Activated CD4-positive, alpha-beta T cell treated with anti-CD3 and anti-CD28 coated beads, Interleukin-2, amount 50 U/mL, for 24 hours (primary cell): ENCODE data around the gene TXNDC5.

ENCODE experiments used
- DNase-seq, 2 donors: peaks; one replicate each; pipeline ENCODE4 v3.0.0-alpha.2; 2020; ENCODE audit warnings: low read depth in 1 of 2, low spot score in 1 of 2

Gene TXNDC5

DNA sequence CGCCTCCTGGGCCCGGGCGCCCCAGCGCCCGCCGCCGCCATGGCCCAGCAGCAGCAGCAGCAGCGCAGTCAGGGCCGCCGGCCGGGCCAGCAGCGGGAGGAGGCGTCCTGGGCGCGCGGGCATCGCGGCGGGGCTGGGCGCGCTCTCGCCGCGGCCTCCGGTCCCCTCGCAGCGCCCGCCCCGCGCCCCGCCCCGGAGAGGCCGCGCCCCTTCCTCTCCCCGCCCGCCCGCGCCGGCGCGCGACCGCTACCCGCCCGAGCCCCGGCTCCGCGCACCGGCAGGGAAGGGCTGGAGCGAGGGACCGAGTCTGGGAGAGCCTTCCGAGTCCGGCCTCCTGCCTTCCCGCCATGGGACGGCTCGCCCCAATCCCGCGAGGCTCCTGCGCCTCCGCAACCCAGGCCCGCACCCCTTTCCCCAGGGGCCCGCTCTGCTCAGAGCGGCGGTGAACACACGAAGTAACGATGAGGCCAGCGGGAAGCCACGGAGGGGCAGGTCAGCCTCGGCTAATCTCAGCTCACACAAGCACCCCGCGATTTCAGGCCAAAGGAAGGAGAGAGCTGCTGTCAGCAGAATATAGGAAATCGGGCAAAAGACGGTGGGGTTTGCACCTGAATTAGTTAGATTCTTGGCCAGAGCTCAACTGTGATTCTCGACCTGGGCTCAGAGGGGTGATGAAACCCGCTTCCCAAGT lies at the start of gene TXNDC5:
Gene TXNDC5 (minus strand): TSS at position 135 of the 691 bp plus-strand sequence. CDS start 12 bp downstream, at position 123.
- peak; percentile 47 to 56 for DNase-seq

DNA sequence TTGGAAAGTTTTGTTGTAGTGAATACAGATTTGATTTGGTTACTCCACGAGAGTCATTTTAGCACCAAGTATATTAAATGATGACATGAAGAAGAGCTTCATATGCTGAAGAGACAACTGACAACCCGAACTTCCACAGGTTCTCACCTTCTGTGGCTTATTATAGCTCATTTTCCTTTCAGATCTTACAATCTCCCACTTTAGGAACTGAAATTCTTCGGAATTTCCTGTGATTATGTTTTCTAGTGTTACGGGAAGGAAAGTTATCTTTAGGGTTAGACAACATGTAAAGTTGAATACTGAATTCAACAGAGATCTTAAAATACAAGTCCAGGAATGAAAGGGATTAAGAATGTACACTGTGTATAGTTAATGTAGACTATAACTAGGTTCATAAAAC lies 49.6 kb upstream of the TXNDC5 start:
- no peak for DNase-seq

DNA sequence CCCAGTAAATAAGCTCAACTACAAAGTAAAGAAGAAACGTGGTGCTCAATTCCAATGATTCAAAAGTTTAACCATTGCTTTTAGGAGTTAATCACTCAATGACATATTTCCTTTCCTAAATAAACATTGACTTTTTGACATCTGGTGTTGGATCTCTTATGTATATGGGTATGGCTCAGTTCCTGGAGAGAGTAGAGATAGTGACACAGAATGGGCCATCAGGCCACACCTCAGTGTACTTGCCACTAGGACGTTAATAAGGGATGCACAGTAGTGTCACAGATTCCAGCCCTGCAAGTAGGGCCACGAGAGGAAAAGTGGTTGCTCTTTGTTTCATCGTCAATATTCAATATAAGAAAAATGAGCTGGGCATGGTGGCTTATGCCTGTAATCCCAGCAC lies 48.9 kb upstream of the TXNDC5 start:
- no peak for DNase-seq

DNA sequence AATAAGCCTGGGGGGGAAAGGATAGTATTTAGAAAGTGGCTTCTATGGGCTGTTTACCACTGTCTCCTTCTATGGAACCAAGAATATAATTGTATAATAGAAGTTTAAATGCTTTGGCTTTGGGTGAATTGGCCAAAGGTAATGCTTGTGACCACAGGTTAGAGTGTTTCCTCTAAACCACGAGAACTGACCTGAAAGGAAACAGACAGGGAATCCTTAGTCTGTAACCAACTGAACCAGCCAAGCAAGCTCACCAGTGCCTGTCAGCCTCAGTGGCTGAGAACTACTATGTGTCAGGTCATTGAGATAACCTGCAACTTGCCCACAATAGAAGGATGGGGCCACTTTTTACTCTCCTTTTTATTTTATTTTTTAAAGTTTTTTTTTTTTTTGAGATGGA lies 47.9 kb upstream of the TXNDC5 start:
- DNase-seq: no peak

DNA sequence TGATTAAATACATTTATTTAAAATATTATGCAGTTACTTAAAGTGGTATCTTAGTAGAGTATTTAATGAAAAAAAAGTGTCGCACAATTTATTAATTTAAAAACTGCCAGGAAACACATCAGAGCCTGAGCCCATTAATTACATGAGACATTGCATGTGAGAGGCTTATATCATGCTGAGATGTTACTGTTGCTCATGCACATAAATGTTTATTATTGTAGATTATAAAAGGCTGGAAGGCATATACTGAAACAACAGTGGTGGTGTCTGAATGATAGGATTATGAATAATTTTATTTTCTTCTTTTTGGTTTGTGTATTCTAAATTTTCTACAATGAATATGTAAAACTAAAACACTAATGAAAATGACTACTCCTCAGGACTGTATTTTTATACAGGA lies 45.7 kb upstream of the TXNDC5 start:
- no peak for DNase-seq

DNA sequence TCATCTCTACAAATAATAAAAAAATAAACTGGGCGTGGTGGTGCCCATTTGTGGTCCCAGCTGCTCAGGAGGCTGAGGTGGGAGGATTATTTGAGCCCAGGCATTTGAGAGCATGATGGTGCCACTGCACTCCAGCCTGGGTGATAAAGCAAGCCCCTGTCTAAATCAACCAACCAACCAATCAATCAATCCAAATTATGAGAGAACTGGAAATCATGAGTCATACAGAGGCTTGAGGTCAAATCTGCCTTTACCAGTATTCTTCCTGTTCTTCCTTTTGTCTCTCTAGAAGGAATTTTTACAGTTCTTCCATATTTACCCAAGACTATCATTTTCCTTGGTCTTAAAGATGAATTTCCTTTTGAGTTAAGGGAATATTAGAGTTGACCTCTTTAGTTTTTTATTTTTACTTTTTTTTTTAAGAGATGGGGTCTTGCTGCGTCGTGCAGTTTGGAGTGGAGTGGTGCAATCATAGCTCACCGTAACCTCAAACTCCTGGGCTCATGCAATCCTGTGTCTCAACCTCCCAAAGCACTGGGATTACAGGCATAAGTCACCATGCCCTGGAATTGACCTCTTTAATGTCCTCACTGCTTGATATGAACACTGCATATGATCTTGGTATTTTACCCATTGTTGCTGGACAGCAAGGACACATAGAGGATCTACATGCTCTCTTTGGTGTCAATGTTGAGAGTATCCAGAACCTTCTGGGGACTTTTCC lies 44.1 kb upstream of the TXNDC5 start:
- no peak for DNase-seq

DNA sequence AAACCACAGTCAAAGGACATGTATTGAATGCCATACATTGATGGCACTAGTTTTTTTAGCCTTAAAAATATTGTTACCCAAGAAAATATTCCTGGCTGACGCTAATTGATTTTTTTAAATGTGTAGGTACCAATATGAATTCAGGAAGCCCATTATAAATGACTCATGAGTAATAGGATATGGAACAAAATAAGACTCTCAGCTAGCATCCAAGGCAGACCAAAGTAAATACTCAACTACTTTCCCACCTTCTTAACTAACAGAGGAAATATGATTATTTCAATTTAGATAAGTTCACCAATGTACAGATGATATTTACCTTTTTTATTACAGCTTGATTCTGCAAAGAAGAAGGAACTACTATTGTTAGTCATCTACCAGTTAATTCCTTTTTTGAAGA lies 43.2 kb upstream of the TXNDC5 start:
- DNase-seq: no peak

DNA sequence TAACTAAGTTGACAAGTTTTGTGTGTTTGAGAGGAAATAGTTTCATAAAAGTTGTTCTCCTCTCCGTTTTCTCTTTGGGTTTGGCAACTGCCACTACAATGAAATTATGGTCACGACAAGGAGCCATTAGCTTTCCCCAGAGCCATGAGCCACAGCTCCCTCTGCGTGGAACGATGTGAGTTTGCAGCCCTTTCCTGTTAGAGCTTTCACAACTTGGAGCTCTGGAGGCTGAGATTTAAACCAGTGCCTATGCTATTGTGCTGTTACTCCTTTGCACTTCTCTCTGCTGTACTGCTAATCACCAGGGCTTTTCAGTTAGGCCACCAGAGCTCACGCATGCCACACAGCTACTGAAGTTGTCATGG lies 29.3 kb upstream of the TXNDC5 start:
- no peak for DNase-seq

DNA sequence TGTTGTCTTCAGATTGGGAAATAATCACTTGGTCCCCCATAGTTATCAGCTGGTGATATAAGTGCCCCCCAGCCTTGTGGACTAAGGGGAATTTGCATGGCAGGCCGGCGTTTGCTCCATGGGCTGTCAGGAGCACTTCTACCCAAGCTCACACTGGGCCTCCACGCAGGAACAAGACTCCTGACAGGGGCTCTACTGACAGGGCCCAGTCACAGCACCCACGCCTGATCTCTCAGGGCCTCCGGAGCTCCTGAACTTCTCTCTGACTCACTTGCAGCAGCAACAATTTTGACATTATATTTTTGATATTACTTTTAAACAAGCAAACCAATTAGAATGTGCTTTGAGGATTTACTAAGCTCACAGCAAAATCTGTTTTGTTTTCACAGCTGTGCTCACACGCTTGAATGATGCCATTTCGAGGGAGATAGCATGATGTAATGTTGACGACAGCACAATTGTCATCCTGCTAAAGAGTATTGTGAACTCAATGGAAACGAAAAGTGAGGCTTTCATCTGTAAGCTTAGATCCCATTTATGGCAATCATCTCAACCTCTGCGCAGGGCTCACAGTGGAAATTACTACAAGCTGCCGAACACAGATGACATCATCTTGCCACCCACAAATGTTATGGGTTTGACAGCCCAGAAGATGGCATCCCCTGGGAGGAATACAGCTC lies 28.7 kb upstream of the TXNDC5 start:
- no peak for DNase-seq

DNA sequence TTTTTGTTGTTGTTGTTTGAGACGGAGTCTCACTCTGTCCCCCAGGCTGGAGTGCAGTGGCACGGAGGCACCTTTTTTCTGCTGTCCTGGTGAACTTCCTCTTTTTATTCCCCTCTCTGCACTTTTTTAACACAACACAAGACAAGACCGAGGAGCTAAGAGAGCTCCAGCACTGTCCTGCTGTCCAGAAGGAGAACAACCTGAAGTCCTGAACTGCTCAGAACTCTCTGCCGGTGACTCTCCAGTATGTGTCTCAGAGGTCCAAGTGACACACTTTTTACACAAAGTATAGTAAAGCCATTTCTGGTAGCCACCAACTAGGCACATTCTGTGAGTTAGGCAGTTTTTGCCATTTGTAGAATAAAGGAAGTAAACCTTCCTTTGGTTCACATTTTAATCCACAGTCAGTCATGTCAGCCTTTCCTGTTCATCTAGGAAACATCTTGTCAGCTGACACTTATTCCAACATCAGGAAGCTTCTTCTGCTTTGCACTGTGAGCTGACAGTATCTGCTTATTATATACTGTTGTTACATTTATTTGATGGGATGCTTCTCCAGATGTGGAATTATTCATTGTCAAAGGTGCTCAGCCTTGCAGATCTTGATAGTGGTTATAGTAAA lies 28.1 kb upstream of the TXNDC5 start:
- DNase-seq: no peak

DNA sequence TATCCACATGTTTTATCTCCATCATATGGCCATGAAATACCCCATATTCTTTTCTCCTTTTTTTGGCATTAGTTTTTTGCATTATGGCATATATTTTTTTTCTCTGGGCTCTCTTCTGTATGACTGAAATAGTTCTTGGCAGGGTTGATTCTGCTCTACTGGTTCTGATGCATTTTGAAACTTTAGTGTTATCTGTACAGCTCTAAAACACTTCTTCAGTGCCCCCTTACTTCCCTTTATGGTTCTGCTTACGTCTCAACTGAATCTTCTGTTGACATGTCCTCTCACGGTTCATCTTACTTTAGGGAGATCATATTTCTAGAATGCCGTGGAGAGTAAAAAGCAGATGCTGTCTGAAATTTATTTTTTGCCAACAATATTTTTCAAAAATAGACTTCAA lies 23.2 kb upstream of the TXNDC5 start:
- DNase-seq: no peak

DNA sequence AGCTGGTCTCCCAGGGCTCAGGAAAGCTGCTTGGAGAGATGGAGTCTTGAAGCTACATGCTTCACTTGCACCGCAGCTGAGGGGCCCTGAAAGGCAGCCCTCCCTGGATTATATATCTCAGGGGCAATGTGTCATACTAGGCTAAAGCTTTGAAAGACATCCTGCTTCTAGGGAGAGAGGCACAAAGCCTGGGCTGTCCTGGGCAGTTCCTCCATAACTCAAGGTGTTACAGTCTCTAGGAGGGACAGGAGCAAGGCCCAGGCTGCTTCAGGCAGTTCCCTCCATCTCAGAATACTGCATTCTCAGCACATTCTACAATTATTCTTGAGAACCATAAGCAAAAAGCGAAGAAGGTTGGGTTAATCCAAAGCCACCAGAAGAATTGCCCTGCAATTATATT lies 22.0 kb upstream of the TXNDC5 start:
- DNase-seq: no peak

DNA sequence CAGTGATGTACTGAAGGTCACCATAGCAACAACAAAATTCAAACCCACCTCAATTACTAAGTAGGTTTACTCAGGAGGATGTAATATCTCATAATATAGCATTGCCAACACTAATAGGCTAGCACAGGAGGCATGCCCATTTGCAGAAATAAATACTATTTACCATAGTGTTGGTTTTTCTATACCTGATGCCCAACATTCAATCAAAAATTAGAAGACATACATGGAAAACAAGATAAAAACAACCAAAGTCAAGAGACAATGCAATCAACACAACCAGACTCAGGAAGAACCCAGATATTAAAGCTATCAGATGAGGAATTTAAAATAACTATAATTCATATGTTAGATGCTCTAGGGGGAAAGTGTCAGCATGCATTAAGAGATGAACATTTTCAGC lies 14.3 kb upstream of the TXNDC5 start:
- DNase-seq: no peak

DNA sequence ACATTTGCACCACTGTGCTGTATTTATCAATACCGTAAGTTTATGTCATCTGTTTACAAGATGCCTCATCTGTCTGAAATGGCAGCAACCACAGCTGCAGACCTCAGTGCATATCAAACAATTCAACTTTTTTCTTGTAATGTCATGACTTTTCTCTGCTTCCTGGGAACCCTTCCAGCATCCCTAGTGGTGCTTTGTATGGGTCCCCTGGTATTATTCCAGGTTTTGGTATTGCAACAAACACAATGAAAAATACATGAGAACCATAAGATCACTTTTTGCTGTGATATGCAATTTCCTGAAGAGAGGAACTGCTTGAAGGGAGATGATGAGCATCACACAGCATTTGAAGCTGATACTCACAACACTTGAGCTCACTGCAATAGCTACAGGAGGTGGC lies 12.0 kb upstream of the TXNDC5 start:
- no peak for DNase-seq

DNA sequence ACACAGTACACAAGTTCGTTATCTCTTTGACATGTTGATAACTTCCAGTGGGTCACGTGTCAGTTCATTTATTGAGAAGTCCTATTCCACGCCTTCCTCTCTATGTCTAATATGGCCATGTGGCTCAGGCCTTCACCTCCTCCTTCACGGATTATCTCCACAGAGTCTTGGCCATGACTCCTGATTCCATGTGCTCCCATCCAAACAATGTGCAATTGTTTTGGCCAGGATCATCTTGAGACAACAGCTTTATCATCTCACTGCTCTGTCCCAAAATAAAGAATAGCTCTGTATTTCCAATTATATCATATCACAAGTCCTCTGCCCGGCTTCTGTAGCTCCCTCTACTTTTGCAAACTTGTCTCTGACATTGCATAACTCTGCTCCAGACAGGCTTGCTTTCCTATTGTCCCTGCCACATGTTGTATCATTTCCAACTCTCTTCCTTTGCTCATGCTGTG lies 11.1 kb upstream of the TXNDC5 start:
- DNase-seq: no peak

DNA sequence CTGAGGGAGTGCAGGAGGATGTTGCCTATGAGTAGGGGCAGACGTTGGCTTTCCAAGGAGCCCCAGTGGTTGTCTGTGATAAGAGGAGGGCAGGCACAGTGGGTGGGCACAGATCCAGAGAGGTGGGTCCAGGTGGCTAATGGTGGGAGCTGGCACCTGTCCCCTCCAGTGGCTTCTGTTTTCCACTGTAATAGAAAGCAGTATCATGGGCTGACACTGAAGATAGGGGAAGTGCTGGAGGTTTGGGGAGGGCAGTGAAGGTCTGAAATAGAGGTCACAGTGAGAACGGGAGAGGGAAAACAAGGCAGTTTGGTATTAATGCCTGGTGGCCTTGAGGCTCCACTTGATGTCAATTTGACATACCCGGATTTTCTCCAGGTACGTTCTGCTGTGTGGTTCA lies 10.5 kb upstream of the TXNDC5 start:
- DNase-seq: no peak

DNA sequence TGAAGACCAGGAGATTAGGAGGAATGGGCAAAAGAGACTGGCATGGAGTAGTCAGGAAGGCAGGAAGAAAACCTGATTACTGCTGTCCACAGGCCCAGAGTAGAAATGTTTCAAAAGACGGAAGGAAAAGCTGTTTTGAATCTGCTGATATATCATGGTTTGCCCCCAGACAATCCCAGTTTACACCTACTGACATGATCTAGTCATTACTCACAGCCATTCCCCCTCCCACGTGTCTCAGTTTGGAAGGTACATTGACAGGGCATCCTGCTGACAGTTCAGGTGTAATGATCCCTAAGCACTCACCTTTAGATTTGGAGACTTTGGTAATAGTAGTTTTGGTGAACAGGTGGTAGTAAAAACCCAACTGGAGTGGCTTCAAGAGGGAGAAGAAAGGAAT lies 9.8 kb upstream of the TXNDC5 start:
- DNase-seq: peak in 1 of 2 donors; percentile 26

DNA sequence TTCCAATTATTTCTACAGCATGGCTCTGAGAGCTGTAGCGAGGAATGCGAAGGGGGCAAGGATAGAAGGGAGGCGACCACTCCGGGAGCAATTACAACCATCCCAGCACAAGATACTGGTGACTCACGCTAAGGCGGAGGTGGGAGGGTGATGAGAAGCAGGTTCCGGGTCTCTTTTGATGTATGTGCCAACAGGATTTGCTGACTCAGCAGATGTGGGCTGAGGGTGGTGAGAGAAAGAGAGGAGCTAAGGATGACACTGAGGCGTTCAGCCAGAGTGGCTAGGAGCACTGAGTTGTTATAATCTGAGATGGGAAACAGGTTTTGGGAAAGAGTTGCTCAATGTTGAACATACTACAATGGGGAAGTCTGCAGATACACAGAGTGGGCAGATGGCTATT lies 9.3 kb upstream of the TXNDC5 start:
- DNase-seq: peak in 1 of 2 donors; percentile 36

DNA sequence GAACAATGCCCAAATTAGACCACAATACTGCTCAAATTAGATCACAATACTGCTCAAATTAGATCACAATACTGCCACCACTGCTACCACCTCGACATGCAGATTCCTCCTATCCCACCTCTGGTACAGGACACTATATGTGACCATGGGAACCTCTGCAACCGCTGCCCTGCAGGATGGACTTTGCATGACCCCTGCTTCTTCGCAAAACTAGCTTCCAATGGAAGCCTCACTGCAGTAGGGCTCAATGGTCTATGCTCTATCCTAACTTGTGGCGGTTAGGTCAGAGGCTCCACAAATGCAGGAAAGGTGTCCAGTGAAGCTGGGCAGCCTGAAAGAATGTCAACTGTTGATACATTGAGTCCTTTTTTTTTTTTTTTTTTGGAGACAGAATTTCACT lies 7.8 kb upstream of the TXNDC5 start:
- DNase-seq: no peak

DNA sequence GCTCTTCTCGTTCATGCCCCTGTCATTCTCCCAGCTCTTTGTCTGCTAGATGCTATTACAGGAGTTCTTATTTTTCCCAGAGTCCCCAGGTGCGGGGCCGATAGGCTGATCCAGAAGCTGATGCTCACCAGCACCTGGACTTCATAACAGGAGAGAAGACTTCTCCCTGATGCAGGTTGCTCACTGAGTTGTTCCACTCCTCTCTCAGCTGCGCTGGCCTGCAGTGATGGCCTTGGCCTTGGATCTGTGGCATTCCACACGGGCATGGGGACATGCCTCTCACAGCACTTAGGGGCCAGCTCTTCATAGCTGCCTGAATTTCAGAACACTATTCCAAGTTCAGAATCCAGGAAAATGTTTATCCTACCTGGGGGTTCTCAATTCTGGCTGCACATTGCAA lies 7.1 kb upstream of the TXNDC5 start:
- no peak for DNase-seq

DNA sequence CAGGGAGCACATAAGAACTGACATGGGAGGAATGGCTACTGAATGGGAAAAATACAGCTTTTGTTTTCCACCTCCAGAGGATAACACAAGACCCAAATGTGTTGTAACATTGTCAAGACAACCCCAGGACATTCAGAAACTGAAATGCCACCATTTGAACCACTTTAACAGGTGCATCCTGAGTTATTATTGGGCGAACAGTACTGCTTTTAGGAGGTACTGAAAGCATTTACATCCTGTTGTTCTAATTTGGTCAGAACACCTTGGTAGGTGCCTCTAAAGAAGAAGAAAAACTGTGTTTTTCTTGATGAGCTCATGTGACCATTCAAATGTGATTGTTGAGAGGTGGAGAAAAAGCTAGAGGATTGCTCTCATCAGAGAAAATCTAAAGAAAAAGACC lies 6.4 kb upstream of the TXNDC5 start:
- DNase-seq: no peak
